GM15510 (cell line): ENCODE measurements around the gene AP5S1.

ENCODE experiments used
- POLR2A ChIP-seq: IDR thresholded peaks from 3 replicates; pipeline ENCODE4 v1.6.1; 2011; ENCODE audit warnings: borderline replicate concordance; ENCODE audit not compliant: insufficient read length; ENCODE audit errors: extremely low read depth

The AP5S1 gene

DNA sequence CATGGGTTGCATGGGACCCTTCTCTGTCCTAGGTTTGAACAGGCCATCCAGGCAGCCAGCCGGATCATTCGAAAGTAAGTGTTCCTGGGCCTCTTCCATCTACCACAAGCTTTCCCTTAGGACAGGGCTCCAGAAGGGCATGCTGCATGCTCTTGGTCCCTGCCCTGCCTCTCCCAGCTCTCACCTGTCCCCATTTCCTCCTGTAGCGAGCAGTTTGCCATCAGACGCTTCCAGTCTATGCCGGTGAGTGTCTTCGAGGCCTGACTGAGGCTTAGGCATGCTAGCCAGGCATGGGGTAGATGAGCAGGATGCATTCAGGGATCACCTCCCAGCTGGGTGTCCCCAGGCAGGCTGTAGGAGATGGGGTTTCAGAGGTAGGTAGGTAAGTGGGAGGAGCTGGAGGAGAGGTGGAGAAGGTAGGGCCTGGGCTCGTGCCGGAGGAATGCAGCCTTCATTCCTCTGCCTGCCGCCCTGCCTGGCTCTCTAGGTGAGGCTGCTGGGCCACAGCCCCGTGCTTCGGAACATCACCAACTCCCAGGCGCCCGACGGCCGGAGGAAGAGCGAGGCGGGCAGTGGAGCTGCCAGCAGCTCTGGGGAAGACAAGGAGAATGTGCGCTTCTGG is 20.0 kb upstream of the AP5S1 start:
- no peak for TF ChIP-seq POLR2A

DNA sequence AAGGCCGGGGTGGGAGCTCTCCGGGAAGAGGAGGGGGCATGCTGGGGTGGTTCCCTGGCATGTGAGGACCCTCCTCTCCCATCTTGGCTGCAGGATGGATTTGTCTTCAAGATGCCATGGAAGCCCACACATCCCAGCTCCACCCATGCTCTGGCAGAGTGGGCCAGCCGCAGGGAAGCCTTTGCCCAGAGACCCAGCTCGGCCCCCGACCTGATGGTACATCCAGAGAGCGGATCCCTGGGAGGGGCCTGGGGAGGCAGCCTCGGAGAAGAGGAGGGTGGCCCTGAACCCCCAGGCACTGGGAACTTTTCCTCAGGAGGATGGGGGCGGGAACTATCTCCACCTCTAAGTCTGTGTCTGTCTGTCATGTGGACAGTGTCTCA is 19.5 kb upstream of the AP5S1 start:
- no peak for TF ChIP-seq POLR2A

DNA sequence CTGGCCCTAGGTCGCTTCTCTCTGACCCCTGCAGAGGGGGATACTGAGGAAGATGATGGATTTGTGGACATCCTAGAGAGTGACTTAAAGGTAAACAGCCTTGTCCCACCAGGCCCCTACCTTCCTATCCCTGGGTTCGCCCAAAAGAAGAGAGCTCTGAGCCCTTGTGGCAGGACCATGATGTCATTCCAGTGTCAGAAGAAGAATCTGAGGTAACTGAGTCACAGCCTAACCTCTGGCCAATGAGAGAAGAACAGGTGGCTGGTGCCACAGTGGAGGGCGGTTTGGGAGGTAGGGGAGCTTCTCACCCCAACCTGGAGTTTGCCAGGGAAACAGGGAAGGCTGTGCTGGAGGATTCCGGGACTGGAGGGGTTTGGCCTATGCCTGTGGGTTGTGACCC is 19.0 kb upstream of the AP5S1 start:
- TF ChIP-seq POLR2A: no peak

DNA sequence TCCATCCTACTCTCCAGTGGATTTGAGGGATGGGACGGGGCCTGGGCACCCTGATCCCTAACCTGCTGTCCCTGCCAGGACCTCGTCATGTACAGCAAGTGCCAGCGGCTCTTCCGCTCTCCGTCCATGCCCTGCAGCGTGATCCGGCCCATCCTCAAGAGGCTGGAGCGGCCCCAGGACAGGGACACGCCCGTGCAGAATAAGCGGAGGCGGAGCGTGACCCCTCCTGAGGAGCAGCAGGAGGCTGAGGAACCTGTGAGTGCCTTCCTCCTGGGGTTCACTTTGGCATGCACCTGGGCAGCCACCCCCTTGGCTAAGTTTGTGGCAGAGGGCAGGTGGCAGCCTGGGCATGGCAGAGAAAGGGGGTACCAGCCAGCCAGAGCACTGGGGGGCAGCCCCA is 18.5 kb upstream of the AP5S1 start:
- TF ChIP-seq POLR2A: no peak

DNA sequence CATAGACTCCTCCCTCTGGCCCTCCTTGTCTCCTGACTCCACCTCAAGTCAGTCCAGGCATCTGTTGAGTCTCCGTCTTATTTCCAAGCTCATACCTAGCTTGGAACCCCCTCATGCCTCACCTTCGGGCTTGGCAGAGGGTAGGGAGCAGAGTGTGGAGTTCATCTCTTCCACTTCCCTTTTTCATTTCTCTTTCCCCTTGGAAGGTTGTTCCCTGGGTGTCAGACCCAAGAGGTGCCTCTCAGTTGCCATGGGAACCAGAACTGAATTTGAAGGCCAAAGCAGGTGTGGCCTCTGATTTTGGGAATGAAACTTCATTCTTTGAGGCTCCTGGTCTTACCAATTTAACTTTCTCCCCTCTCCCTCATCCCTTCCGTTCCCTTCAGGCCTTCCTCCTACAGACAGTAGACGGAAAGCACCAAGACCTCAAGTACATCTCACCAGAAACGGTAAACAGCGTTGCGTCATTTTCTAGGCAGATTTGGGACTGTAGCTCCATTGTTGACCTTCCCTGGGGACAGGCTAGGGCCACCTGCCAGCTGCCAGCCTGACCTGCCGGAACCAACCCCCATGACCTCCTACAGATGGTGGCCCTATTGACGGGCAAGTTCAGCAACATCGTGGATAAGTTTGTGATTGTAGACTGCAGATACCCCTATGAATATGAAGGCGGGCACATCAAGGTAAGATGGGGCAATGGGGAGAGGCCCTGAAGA is 17.7 kb upstream of the AP5S1 start:
- no peak for TF ChIP-seq POLR2A

DNA sequence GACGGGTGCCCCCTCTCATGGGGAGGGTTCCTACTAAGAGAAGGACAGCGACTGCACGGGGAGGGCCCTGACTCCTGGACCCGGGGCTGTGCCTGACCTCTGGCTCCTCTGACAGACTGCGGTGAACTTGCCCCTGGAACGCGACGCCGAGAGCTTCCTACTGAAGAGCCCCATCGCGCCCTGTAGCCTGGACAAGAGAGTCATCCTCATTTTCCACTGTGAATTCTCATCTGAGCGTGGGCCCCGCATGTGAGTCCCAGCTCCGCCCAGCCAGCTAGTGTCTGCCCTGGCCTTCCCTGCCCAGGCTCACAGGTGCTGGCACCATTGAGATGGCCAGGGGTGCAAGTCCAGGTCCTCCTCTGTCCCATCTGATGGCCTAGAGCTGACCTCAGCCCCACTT is 17.1 kb upstream of the AP5S1 start:
- TF ChIP-seq POLR2A: no peak

DNA sequence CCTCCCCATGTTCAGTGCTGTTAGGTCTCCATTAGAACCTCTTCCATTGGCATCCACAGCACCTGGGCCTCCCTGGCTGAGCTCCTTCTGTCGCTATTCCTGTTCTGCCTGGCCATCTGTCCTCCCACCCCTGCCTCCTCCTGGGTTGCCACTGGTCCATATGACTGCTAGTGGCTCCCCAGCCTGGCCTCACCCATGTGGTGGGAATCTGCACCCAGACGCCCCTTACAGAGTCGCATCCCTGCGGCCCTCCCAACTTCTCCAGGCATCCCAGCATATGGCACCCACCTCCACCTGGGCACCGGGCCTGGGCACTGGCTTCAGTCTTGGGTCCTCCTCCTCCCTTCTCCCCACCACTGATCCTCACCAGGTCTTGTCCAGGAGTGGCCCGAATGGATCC is 16.5 kb upstream of the AP5S1 start:
- TF ChIP-seq POLR2A: no peak

DNA sequence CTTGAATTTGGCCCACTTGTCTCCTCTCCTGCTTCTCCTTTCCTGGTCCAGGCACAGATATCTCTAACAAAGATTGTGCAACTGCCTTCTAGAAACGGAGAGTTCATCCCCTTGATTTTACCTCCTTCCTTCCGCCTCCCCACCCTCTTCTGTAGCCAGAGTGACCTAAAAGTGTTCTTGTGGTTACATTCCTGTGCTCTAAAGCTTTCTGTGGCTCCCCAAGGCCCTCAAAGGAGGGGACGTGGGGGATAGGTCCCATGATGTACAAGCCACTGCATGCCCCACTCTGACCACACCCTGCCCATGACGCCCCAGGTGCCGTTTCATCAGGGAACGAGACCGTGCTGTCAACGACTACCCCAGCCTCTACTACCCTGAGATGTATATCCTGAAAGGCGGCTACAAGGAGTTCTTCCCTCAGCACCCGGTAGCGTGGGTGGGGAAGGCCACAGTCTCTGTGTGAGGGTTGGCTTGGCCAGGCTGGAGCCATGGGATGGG is 16.0 kb upstream of the AP5S1 start:
- TF ChIP-seq POLR2A: no peak

DNA sequence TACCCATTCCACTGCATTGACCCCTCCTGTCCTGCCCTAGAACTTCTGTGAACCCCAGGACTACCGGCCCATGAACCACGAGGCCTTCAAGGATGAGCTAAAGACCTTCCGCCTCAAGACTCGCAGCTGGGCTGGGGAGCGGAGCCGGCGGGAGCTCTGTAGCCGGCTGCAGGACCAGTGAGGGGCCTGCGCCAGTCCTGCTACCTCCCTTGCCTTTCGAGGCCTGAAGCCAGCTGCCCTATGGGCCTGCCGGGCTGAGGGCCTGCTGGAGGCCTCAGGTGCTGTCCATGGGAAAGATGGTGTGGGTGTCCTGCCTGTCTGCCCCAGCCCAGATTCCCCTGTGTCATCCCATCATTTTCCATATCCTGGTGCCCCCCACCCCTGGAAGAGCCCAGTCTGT is 15.6 kb upstream of the AP5S1 start:
- TF ChIP-seq POLR2A: no peak

DNA sequence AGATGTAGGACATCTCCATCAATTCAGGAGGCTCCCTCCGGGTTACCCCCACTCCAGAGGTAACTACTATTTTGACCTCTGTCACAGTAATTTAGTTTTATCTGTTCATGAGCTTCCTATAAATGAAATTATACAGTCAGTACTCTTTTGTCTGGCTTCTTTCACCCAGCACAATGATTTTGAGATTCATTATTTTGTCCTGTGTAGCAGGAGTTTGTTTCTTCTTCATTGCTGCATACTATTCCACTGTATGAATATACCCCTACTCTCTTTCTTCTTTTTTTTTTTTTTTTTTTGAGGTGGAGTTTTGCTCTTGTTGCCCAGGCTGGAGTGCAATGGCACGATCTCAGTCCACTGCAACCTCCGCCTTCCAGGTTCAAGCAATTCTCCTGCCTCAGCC is 11.8 kb upstream of the AP5S1 start:
- TF ChIP-seq POLR2A: no peak

DNA sequence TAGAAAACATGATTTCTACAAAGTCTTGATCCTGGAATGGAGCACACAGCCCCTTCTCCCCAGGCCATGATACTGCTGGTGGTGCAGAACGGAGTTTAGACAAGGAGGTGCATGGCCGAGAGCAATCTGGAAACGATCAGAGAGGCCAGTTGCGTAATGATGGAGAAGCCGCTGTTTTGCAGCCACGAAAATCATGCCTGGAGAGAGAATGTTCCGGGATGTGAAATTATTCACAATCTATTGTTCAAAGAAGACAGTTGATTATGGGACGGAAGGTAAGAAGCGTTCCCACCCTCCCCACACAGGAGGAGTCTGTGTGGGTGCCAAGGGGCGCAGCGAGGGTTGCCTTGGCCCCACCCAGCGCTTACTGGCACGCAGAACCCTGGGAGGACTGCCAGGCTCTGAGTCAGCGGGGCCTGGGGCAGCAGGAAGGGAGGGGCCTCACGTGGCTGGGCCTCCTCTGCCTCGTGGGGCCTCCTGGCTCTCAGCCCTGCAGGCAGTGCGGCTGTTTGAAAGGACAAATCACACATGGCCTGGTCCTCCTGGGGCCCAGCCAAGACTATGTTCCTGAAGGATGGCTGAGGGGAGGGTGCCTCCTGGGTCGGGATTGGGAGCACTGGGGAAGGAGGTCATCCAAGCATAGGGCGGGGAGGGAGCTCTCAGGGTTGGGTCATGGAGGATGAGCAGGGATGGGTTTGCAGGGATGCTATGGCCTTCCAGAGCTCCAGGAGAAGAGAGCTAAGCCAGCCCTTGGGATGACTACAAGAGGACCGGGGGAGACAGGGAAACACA is 8.7 kb upstream of the AP5S1 start:
- no peak for TF ChIP-seq POLR2A

DNA sequence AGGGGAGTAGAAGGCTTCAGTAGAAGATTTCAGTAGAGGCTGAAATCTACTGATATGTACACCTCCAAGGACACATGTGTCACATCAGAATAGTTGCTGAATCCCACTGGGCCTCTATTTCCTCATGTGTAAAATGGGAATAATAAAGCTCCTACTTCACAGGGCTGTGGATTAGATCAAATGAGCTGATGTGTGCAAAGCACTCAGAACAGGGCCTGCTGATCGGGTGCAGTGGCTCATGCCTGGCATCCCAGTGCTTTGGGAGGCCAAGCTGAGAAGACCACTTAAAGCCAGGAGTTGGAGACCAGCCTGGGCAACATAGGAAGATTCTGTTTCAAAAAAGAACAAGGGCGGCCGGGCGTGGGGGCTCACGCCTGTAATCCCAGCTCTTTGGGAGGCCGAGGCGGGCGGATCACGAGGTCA is 8.1 kb upstream of the AP5S1 start:
- TF ChIP-seq POLR2A: no peak

DNA sequence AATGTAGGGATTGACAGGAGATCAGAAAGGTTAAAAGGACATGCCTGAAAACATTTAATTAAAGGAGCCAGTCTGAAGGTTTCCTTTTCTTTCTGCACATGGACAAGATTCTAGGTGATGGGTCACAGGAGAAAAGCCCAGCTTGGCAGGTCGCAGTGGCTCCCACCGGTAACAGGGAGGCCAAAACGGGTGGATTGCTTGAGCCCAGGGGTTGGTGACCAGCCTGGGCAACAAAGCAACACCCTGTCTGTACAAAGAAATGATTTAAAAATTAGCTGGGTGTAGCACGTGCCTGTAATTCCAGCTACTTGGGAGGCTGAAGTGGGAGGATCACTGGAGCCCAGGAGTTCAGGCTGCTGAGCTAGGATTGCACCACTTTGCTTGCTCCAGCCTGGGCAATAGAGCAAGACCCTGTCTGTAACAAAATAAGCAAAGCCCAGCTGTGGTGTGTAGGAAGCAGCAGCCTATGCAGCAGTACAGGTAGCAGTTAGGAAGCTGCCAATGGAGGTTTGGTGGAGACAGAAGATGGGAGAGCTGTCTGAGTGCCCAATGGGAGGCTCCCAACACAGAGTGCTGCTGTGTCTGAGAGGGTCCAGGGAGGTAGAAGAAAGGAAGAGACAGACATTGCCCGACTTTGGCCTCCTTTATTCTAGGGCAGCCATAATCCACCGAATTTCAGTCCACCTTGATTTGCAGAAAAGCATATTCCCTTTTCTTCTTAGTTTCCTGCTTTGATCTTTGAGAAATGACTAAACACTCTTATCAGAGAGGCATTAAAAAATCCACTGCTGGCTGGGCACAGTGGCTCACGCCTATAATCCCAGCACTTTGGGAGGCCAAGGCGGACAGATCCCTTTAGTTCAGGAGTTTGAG is 7.1 kb upstream of the AP5S1 start:
- no peak for TF ChIP-seq POLR2A

DNA sequence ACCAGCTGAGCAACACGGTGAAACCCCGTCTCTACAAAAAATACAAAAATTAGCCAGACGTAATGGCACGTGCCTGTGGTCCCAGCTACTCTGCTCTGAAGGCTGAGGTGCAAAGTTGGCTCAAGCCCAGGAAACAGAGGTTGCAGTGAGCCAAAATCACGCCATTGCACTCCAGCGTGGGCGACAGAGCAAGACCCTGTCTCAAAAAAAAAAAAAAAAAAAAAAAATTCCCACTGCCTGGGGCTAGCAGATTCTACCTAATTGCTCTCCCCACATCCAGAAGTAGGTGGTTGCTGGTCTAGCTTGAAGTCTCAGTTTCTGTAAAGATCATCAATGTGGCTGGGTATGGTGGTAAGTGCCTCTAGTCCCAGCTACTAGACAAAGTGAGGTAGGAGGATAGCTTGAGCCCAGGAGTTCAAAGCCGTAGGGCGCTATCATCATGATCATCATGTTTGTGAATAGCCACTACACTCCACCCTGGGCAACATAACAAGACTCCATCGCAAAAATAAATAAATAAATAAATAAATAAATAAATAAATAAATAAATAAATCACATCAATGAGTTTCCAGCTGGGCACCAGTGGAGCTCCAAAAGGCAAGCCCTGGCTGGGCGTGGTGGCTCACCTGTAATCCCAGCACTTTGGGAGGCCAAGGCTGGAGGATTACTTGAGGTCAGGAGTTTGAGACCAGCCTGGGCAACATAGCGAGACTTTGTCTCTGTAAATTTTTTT is 6.3 kb upstream of the AP5S1 start:
- TF ChIP-seq POLR2A: no peak

DNA sequence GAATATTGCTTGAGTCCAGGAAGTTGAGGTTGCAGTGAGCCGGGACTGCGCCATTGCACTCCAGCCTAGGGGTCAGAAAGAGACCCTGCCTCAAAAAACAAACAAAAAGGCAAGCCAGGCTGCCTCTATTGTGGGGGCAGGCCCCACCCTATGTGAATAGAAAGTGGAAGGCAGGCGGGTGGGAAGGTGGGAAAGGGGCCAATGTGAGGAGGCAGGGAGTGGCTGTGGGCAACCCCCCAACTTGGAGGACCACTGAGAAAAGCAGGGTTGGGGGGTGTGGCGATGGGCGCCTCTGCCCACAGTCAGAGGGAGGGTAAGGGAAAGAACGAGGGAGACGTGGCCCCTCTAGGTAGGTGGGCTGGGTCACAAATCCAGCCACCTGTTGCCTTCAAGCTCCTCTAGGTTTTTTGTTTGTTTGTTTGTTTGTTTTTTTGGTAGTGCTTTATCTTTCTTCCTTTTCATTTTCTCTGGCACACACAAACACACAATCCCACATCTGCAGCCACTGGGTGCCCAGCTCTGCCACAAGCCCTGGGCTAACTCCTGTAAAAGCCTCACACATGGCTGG is 5.3 kb upstream of the AP5S1 start:
- TF ChIP-seq POLR2A: no peak
